Bronchial epithelial cell (primary cell): ENCODE data around the gene SRP68. TPM values are rescaled to one million over a fixed set of nuclear protein-coding genes. Genes with fewer than 3 reads are reported as not detected.

Experiments
- DNase-seq: peaks from one replicate; pipeline ENCODE4 v3.0.0-alpha.2; 2010; ENCODE audit warnings: low read depth
- FAIRE-seq: peaks from 2 replicates; lab custom pipeline; 2011; peaks lifted over from hg19 to GRCh38; lab: Jason Lieb, UNC
- H3K27me3 ChIP-seq: 2 replicates; pipeline ENCODE4 v1.5.1; 2011; ENCODE audit warnings: low read length; ENCODE audit not compliant: control insufficient read depth, insufficient read depth
- H3K36me3 ChIP-seq: 2 replicates; pipeline ENCODE4 v1.5.1; 2011; ENCODE audit warnings: low read length; ENCODE audit not compliant: control insufficient read depth, insufficient read depth
- H3K4me3 ChIP-seq: 2 replicates; pipeline ENCODE4 v1.5.1; 2011; ENCODE audit warnings: mild to moderate bottlenecking, low read depth, low read length, control low read depth
- total RNA-seq: library from RNA; depleted of rRNA; stranded (reverse); fragments of >200 nt; gene quantifications from 2 replicates; pipeline ENCODE4 v1.2.1, GENCODE V29; 2014
- TF ChIP-seq, protein P1 (sequence below): IDR thresholded peaks from 2 replicates; pipeline ENCODE4 v1.5.1; 2011; ENCODE audit warnings: mild to moderate bottlenecking, moderate library complexity, low read length, control low read depth, inconsistent platforms; ENCODE audit not compliant: insufficient read depth, severe bottlenecking

The SRP68 gene
- total RNA-seq, 1 donor from 2014 or later, result 42.9 TPM

DNA sequence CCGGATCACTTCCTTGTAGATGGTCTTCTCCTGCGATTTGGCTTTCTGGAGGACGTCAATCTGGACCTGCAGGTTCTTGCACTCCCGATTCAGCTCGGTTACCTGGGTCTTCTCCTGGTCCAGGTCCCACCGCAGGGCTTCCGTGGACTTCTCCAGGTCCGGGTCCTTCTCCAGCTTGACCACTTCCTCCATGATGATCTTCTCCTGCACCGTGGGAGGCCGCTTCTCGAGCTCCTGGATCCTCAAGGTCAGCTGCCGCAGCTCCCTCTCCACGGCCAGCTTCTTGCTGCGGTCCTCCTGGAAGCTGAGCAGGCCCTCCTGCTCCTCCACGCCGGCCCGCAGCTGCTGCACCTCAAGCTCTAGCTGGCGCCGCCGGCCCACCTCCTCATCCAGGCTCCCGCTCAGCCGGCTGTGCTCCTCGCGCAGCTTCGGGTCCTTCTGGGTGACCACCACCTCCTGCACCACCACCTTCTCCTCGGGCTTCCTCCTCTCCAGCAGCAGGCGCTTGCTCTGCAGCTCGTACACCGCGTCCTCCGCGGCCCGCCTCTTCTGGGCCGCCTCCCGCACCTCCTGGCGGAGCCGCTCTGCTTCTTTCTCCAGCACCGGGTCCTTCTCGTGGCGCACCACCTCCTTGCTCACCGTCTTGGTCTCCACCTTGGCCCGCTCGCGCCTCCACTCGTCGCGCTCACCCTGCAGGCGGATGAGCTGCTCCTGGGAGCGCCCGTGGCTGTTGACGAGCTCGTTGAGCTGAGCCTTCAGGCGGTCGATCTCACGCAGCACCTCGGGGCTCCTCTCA lies 63.5 kb downstream of the SRP68 start:
- peaks cover 24% of the 10 kb centered on the region for H3K36me3 ChIP-seq
- no peak overlapping the region for H3K4me3 ChIP-seq
- DNase-seq (no peak), FAIRE-seq (no peak)
- H3K27me3 ChIP-seq, result no peaks in the 10 kb centered on the region
- TF ChIP-seq, protein P1, sequence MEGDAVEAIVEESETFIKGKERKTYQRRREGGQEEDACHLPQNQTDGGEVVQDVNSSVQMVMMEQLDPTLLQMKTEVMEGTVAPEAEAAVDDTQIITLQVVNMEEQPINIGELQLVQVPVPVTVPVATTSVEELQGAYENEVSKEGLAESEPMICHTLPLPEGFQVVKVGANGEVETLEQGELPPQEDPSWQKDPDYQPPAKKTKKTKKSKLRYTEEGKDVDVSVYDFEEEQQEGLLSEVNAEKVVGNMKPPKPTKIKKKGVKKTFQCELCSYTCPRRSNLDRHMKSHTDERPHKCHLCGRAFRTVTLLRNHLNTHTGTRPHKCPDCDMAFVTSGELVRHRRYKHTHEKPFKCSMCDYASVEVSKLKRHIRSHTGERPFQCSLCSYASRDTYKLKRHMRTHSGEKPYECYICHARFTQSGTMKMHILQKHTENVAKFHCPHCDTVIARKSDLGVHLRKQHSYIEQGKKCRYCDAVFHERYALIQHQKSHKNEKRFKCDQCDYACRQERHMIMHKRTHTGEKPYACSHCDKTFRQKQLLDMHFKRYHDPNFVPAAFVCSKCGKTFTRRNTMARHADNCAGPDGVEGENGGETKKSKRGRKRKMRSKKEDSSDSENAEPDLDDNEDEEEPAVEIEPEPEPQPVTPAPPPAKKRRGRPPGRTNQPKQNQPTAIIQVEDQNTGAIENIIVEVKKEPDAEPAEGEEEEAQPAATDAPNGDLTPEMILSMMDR, result no peak

- H3K27me3 ChIP-seq, result no peaks in the 10 kb centered on the region
- peaks cover 20% of the 10 kb centered on the region for H3K36me3 ChIP-seq
- FAIRE-seq (no peak), DNase-seq (no peak)
- no peak overlapping the region for H3K4me3 ChIP-seq
- TF ChIP-seq, protein P1, result no peak
These were observed 64.1 kb downstream of the SRP68 start for GRCh38 chr17:76008208-76008607.

- TF ChIP-seq, protein P1, result no peak
- H3K36me3 ChIP-seq, result peaks cover 21% of the 10 kb centered on the region
- H3K27me3 ChIP-seq, result no peaks in the 10 kb centered on the region
- DNase-seq, result no peak
- FAIRE-seq, result no peak
- H3K4me3 ChIP-seq, result no peak overlapping the region
These were observed 64.5 kb downstream of the SRP68 start for GRCh38 chr17:76007850-76008165.

GRCh38 chr17:76007131-76007849 lies 65.0 kb downstream of the SRP68 start:
- peaks cover 21% of the 10 kb centered on the region for H3K36me3 ChIP-seq
- DNase-seq (no peak), FAIRE-seq (no peak)
- H3K4me3 ChIP-seq, result no peak overlapping the region
- TF ChIP-seq, protein P1, result no peak
- no peaks in the 10 kb centered on the region for H3K27me3 ChIP-seq

DNA sequence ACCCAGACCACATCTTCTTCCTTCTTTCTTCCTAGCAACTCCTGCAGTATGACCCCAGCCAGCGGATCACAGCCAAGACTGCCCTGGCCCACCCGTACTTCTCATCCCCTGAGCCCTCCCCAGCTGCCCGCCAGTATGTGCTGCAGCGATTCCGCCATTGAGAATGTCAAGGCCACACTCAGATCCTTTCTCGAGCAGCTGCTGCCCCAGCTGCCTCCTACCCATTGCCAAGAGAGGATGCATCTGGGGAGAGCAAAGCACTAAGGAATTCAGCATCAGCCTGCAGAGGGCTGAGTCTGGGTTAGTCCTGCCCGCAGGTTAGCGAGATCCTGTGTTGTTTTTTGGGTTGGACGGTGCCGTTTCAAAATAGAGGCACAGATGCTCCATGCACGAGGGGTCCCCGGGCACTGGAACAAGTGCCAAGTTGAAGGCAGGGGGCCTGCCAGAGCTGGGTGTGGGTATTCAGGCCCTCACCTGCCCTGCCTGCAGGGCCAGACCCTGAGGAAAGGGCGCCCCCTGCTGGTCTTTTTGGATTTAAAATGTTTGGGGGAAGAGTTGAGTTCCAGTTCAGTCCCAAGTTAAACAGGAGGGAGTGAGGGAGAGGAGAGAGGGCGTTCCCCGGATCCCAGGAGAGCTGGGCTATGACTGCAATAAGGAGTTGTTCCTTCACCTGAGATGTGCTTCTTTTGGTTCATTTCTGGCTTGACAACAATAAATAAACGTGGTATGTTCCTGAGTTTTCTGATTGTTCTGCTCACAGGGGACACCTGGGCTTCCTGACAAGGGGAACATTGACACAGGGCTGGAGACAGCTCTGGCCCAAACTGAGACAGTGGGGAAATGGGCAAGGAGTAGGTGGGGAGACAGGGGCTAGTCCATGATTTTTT lies 66.8 kb downstream of the SRP68 start:
- FAIRE-seq (no peak), DNase-seq (peak; percentile 51)
- Histone ChIP-seq H3K27me3 (no peaks in the 10 kb centered on the region), H3K36me3 (peaks cover 8% of the 10 kb centered on the region), H3K4me3 (no peak overlapping the region)
- TF ChIP-seq, protein P1, result peak; percentile 74
